GM10266 (cell line): ENCODE results near the gene TSEN54.
"Not testable (repeated sequence)": the region's sequence is repeated elsewhere in the genome, so short reads cannot be mapped to it uniquely, and the experiment has no call there.

Experiments used
- DNase-seq: peaks from one replicate; pipeline ENCODE4 v3.0.0; 2012; ENCODE audit errors: extremely low spot score
- TF ChIP-seq, protein P1 (sequence below): IDR thresholded peaks from 2 replicates; pipeline ENCODE4 v1.5.1; 2012; ENCODE audit warnings: mild to moderate bottlenecking, low read depth; ENCODE audit not compliant: control insufficient read depth, insufficient read depth; ENCODE audit errors: missing control alignments

The TSEN54 gene

DNA sequence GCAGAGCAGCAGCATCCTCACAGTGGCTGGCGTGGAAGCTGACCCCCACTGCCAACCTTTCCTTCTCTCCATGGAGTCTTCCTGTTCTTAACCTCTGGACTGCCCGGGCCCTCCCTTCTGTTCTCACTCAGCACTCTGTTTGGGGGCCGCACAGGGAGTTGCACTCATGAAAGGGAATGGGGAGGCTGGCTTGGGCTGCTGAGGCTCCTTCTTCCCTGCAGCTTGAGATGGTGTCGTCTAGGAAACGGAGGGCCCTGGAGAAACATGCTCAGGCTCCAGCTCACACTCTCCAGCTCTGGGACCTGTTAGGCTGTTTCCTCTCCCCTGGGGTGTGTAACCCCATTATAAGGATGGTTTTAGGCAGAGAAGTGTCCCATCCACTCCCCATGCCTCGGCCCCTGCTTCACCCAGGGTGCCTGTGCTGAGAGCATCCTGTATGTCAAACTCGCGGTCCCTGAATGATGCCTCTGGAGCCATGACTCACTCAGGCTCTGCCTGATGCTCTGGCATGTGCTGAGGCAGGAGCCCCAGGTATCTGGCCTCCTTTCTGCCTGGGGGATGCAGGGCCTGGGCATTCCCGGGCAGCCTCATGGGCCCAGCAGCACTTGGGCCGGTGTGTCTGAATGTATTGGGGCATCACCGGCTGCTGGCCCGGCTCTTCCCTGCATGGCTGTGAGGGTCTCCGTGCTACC lies 41.0 kb upstream of the TSEN54 start:
- TF ChIP-seq, protein P1, sequence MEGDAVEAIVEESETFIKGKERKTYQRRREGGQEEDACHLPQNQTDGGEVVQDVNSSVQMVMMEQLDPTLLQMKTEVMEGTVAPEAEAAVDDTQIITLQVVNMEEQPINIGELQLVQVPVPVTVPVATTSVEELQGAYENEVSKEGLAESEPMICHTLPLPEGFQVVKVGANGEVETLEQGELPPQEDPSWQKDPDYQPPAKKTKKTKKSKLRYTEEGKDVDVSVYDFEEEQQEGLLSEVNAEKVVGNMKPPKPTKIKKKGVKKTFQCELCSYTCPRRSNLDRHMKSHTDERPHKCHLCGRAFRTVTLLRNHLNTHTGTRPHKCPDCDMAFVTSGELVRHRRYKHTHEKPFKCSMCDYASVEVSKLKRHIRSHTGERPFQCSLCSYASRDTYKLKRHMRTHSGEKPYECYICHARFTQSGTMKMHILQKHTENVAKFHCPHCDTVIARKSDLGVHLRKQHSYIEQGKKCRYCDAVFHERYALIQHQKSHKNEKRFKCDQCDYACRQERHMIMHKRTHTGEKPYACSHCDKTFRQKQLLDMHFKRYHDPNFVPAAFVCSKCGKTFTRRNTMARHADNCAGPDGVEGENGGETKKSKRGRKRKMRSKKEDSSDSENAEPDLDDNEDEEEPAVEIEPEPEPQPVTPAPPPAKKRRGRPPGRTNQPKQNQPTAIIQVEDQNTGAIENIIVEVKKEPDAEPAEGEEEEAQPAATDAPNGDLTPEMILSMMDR, result no peak
- DNase-seq, result no peak

DNA sequence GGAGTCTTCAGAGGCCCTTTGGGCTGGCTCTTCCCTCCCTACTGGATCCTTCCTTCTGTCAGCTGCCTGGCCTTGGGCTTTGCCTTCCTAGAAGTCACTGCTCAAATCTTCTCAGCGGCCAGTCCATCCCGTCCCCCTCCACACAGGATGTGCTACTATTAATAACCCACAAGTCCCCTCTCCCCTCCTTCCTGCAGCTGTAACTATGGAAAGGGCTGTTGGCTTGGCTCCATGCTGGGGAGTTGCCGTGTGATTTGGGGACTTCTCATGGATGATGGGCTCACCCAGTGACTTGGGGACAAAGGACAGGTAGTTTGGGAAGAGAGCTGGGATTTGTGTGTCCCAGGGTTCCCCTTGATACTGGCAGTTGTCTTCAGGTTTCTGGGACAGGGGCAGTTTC lies 40.5 kb upstream of the TSEN54 start:
- no peak for DNase-seq
- TF ChIP-seq, protein P1, result no peak

DNA sequence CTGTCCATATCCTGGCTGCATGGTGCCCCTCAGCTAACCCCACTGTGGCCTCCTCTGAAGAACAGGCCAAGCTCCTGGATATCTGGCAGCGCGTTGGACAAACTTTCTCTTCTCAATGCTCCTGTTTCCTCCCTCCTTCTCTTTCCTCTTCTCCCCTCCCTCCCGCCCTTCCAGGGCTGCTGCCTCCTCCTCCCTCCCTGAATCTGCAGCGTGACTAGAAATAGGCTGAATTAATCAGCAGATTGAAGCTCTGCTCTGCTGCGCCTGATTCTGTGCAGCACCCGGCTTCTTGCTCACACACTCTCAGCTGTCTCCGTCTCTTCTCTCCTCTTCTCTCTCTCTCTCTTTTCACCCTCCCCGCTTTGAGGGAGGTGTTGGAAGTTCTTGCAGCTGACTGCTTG lies 40.1 kb upstream of the TSEN54 start:
- no peak for DNase-seq
- TF ChIP-seq, protein P1, result no peak

DNA sequence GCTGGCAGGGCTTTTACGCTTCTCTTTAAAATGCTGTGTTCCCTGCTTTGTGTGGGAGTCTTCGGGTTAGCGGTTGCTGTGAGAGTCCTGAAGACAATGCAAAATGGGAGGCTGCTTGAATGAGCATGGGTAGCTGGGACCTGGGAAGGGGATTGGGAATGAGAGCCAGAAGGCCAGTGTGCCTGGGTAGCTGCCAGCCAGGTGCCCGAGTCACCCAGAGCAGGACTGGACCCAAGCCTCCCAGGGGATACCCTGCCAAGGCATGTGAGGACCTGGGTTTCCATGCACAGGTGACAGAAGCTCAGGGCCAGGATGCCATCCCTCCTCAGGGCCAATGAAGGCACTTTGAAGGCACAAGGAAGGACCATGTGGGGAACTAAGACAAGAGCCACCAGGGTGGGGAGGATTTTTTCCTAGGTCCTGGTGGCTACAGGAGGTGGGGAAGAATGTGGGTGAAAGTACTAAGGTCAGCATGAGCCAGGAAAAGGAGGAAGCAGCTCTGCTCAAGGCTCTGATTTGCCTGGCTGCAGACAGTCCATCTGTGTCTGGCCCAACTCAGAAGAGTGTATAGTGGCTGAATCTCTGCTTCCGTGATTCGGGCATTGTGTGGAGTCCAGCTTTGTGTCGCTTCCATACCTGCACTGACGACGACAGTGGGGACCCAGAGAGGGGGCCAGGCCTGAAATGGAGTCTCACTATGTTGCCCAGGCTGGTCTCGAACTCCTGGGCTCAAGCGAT lies 39.4 kb upstream of the TSEN54 start:
- TF ChIP-seq, protein P1, result no peak
- no peak for DNase-seq

DNA sequence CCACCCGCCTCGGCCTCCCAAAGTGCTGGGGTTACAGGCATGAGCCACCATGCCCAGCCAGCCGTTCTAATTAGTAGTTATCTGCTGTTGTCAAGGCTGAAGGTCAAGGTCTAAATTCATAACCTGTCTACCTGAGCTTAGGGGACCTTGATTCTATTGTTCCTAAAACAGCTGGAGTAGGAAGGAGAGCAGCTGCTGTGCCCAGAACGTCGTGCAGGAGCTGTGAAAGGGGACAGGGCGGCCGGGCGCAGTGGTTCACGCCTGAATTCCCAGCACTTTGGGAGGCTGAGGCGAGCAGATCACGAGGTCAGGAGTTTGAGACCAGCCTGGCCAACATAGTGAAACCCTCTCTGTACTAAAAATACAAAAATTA lies 38.9 kb upstream of the TSEN54 start:
- not testable (repeated sequence) for DNase-seq

DNA sequence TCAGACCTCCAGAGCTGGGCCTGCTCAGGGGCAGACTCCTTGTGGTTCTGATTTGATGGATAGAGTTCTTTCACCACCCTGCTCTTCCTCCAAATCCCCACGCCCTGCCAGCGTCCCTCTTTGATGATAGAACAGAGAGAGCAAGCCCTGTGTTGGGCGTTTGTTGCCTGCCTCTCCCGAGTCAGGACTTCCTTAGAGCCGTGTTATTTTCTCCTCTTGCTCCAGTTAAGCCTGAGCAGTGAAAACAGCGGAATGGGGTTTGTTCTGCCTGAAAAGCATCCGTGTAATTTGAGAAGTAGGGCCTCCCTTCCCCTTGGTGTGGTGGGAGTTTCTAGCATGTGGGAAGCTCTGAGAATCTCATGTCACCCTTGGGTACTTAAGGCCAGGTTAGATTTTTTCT lies 37.8 kb upstream of the TSEN54 start:
- no peak for DNase-seq
- TF ChIP-seq, protein P1, result no peak

DNA sequence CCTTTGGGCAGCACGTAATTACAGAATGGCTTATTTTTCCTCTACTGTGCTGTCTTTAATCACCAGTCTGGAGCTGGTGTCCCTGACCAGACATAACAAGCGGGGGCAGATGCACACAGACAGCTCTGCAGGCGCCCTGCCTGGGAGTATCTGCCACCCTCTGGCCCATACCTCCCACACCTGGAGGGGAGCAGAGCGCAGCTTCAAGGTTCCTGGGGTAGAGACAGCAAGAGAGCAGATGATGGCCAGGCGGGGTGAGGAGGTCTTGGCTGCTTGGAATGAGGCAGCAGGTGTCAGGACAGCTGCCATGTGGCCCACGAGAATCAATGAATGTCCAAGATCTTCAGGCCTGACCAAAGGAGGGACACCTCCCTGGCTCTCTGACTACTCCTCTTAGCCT lies 36.0 kb upstream of the TSEN54 start:
- TF ChIP-seq, protein P1, result no peak
- no peak for DNase-seq
